Measurements from ENCODE around the gene CADPS2. TPM values are rescaled to one million over a fixed set of nuclear protein-coding genes. Genes with fewer than 3 reads are reported as not detected.

CADPS2 gene
- total and polyA plus RNA-seq, 2 donors (not counting 1 experiment from before 2014, with no cell fraction given): not detected

DNA sequence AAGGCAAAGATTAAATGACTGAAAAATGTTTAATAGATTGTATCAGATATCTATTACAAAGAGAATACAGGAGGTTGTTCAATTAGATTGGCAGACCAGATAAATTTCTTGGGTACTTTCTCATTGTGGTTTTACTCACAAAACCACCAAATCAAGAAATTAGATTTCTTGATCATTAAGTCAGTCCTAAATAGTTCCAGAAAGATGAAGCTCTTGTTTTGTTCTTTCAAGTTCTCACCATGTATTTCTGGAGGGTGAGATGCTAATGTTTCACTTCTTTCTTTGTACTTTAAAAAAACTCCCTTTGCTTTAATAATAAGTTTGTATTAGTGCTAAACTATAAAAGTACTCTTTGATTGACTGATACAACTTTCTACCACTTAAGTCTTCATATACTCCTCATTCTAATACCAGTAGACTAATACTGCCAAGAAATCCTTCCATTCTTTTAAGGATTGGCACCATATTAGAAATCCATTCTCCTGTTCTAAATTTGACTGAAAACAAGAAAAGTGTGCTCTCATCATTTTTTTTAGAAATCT is 256.8 kb downstream of the CADPS2 start:
- DNase-seq (no peak), ATAC-seq (ENCODE audit: low read depth) (no peak)
- Mint-ChIP-seq H3K4me1 (no peaks in the 10 kb centered on the region), H3K27ac (no peak overlapping the region), H3K4me3 (no peak overlapping the region), H3K27me3 (no peaks in the 10 kb centered on the region), H3K9me3 (ENCODE audit: insufficient read depth) (no peaks in the 10 kb centered on the region)
- ChIA-PET CTCF (no interaction called here), POLR2A (no interaction called here)
- no peaks in the 10 kb centered on the region for H3K79me2 ChIP-seq (ENCODE audit: control insufficient read depth, insufficient read depth, low read length)
- H3K36me3 ChIP-seq (replicated peaks in 1 of 2; ENCODE audit: control extremely low read depth in 1 of 2, control insufficient read depth in 1 of 2, extremely low read depth in 1 of 2, insufficient read depth in 2 of 2, low read length in 1 of 2): no peaks in the 10 kb centered on the region
- no peak overlapping the region for H3K4me2 ChIP-seq (replicated peaks; ENCODE audit: low read depth, low read length, poor library complexity, severe bottlenecking)
- no peaks in the 10 kb centered on the region for H3K4me1 ChIP-seq (ENCODE audit: control insufficient read depth in 2 of 2, insufficient read depth in 2 of 2, low read length in 2 of 2)
- no peak for TF ChIP-seq EZH2 (IDR thresholded peaks at IDR 0.05; ENCODE audit: borderline replicate concordance, insufficient read depth, low read depth, low read length, poor library complexity, severe bottlenecking)
- TF ChIP-seq, protein P1, sequence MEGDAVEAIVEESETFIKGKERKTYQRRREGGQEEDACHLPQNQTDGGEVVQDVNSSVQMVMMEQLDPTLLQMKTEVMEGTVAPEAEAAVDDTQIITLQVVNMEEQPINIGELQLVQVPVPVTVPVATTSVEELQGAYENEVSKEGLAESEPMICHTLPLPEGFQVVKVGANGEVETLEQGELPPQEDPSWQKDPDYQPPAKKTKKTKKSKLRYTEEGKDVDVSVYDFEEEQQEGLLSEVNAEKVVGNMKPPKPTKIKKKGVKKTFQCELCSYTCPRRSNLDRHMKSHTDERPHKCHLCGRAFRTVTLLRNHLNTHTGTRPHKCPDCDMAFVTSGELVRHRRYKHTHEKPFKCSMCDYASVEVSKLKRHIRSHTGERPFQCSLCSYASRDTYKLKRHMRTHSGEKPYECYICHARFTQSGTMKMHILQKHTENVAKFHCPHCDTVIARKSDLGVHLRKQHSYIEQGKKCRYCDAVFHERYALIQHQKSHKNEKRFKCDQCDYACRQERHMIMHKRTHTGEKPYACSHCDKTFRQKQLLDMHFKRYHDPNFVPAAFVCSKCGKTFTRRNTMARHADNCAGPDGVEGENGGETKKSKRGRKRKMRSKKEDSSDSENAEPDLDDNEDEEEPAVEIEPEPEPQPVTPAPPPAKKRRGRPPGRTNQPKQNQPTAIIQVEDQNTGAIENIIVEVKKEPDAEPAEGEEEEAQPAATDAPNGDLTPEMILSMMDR (IDR thresholded peaks at IDR 0.05): no peak
- H3K4me3 ChIP-seq (ENCODE audit: control extremely low read depth in 1 of 5, extremely low read depth in 1 of 5, insufficient read depth in 1 of 5, low read depth in 2 of 5, low read length in 4 of 5): no peak overlapping the region
- H3K27ac ChIP-seq (ENCODE audit: low read length in 2 of 2): no peak overlapping the region
- no peaks in the 10 kb centered on the region for H3K27me3 ChIP-seq (replicated peaks in 1 of 4; ENCODE audit: control extremely low read depth in 1 of 4, control insufficient read depth in 3 of 4, insufficient read depth in 4 of 4, low read length in 3 of 4)
- intact Hi-C loops (cut with micrococcal nuclease): no loop called here
- H3K9ac ChIP-seq (ENCODE audit: low read length): no peak overlapping the region
- no peaks in the 10 kb centered on the region for H3K9me3 ChIP-seq (ENCODE audit: control extremely low read depth in 1 of 3, control insufficient read depth in 2 of 3, insufficient read depth in 1 of 3, low read length in 2 of 3)
- no peak overlapping the region for H2AFZ ChIP-seq (ENCODE audit: insufficient read depth, low read depth, low read length, poor library complexity, severe bottlenecking)
- H4K20me1 ChIP-seq (ENCODE audit: control insufficient read depth, insufficient read depth, low read length, poor library complexity, severe bottlenecking): no peaks in the 10 kb centered on the region

DNA sequence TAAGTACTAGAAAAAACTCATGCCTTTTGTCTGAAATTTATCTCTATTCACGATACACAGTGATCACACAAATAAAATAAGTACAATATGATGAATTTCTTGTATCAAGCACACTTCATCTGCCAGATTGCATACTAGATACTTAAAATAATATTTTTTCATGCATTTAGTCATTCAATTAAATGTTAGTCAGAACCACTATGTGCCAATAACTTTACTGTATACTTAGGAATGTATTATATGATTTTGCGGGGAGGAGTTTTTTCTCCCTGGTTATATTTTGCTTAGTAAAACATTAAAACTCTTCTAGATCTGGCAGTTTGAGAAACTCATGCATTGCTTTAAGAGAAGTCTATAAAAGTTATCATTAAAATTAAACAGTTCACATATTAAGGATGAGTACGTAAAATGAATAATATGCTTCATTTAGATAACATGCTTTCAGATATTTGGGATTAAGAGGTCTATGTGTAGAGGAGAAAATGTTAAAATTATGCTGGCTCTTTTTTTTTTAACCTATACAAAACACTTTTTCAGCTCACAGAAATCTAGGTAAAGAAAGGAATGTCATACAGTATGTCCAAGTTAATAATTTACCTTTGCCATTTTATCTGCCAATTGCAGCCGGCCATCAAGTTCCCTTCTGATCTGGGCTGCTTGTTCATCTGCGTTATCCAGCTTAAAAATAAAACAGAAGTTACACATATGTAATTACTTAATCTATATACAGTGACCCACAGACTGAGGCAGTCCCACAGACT is 257.4 kb downstream of the CADPS2 start:
- H3K79me2 ChIP-seq (ENCODE audit: control insufficient read depth, insufficient read depth, low read length): no peaks in the 10 kb centered on the region
- H3K4me3 Mint-ChIP-seq: no peak overlapping the region
- no peaks in the 10 kb centered on the region for H3K27me3 ChIP-seq (replicated peaks in 1 of 4; ENCODE audit: control extremely low read depth in 1 of 4, control insufficient read depth in 3 of 4, insufficient read depth in 4 of 4, low read length in 3 of 4)
- no peak overlapping the region for H3K9ac ChIP-seq (ENCODE audit: low read length)
- CTCF ChIA-PET: no interaction called here
- intact Hi-C loops (cut with micrococcal nuclease): no loop called here
- H3K27ac ChIP-seq (ENCODE audit: low read length in 2 of 2): no peak overlapping the region
- H3K36me3 ChIP-seq (replicated peaks in 1 of 2; ENCODE audit: control extremely low read depth in 1 of 2, control insufficient read depth in 1 of 2, extremely low read depth in 1 of 2, insufficient read depth in 2 of 2, low read length in 1 of 2): no peaks in the 10 kb centered on the region
- no peak overlapping the region for H3K4me2 ChIP-seq (replicated peaks; ENCODE audit: low read depth, low read length, poor library complexity, severe bottlenecking)
- DNase-seq: no peak
- H3K4me1 Mint-ChIP-seq: no peaks in the 10 kb centered on the region
- H3K9me3 Mint-ChIP-seq (ENCODE audit: insufficient read depth): no peaks in the 10 kb centered on the region
- no peaks in the 10 kb centered on the region for H4K20me1 ChIP-seq (ENCODE audit: control insufficient read depth, insufficient read depth, low read length, poor library complexity, severe bottlenecking)
- no peak overlapping the region for H2AFZ ChIP-seq (ENCODE audit: insufficient read depth, low read depth, low read length, poor library complexity, severe bottlenecking)
- POLR2A ChIA-PET: no interaction called here
- WGBS (ENCODE audit: insufficient coverage): no CpG with 5 or more reads among the region's 5 CpGs
- no peaks in the 10 kb centered on the region for H3K27me3 Mint-ChIP-seq
- H3K27ac Mint-ChIP-seq: no peak overlapping the region
- ATAC-seq (ENCODE audit: low read depth): no peak
- no peaks in the 10 kb centered on the region for H3K9me3 ChIP-seq (ENCODE audit: control extremely low read depth in 1 of 3, control insufficient read depth in 2 of 3, insufficient read depth in 1 of 3, low read length in 2 of 3)
- H3K4me1 ChIP-seq (ENCODE audit: control insufficient read depth in 2 of 2, insufficient read depth in 2 of 2, low read length in 2 of 2): no peaks in the 10 kb centered on the region
- H3K4me3 ChIP-seq (ENCODE audit: control extremely low read depth in 1 of 5, extremely low read depth in 1 of 5, insufficient read depth in 1 of 5, low read depth in 2 of 5, low read length in 4 of 5): no peak overlapping the region
- no peak for TF ChIP-seq EZH2 (IDR thresholded peaks at IDR 0.05; ENCODE audit: borderline replicate concordance, insufficient read depth, low read depth, low read length, poor library complexity, severe bottlenecking)
- TF ChIP-seq, protein P1 (IDR thresholded peaks at IDR 0.05): no peak
